Fibroblast of pulmonary artery (primary cell): Measurements from ENCODE around the gene WEE1.

Source experiments
- DNase-seq: peaks from one replicate; pipeline ENCODE4 v3.0.0-alpha.2; 2010; ENCODE audit warnings: low read depth
- H3K4me3 ChIP-seq: replicated peaks from 2 replicates; pipeline ENCODE4 v1.5.1; 2011; ENCODE audit warnings: low read depth, mild to moderate bottlenecking, control low read depth, low read length, moderate library complexity
- TF ChIP-seq, protein P1 (sequence below): IDR thresholded peaks from 2 replicates; pipeline ENCODE4 v1.5.1; 2011; ENCODE audit warnings: mild to moderate bottlenecking, control low read depth, low read length, inconsistent platforms; ENCODE audit errors: missing control alignments

The WEE1 gene

DNA sequence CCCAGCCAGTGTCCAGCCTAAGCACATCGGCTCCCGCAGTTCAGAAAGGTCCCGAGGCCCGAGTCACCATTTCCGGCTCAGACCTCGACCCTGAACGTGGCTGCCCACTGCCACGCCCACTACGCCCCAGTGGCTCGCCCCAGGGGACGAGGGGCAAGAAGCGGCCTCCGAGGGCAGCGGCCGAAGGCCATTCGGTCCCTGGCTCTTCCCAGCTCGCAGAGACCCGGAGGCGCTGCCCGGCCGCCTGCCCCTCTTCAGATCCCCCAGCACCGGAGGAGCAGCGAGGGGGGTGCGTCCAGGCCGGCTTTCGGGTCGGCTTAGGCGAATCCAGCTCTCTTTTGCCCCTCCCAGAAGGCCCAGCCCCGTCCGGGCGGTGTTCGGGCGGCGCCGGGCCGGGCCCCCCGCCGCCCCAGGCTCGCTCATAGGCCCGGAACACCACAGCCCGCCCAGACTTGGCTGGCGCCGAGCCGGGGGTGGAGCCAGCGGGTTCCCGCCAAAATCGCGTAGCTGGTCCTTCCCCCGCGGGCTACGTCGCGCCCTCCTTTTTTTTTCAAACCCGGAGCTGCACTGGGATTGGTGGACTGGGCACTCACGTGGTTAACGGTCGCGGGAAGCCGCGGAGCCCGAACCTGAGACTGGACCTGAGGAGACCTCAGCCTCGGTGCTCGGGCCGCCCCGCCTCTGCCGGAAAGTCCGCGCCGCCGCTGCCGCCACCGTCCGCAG, at the start of gene WEE1:
Gene WEE1 (plus strand): TSS at position 619 of the 723 bp plus-strand sequence. CDS start 264 bp downstream, outside the sequence.
- H3K4me3 ChIP-seq, result peak within 1 kb of the TSS; percentile 76
- TF ChIP-seq, protein P1, sequence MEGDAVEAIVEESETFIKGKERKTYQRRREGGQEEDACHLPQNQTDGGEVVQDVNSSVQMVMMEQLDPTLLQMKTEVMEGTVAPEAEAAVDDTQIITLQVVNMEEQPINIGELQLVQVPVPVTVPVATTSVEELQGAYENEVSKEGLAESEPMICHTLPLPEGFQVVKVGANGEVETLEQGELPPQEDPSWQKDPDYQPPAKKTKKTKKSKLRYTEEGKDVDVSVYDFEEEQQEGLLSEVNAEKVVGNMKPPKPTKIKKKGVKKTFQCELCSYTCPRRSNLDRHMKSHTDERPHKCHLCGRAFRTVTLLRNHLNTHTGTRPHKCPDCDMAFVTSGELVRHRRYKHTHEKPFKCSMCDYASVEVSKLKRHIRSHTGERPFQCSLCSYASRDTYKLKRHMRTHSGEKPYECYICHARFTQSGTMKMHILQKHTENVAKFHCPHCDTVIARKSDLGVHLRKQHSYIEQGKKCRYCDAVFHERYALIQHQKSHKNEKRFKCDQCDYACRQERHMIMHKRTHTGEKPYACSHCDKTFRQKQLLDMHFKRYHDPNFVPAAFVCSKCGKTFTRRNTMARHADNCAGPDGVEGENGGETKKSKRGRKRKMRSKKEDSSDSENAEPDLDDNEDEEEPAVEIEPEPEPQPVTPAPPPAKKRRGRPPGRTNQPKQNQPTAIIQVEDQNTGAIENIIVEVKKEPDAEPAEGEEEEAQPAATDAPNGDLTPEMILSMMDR, result no peak
- DNase-seq, result peak; percentile 98

DNA sequence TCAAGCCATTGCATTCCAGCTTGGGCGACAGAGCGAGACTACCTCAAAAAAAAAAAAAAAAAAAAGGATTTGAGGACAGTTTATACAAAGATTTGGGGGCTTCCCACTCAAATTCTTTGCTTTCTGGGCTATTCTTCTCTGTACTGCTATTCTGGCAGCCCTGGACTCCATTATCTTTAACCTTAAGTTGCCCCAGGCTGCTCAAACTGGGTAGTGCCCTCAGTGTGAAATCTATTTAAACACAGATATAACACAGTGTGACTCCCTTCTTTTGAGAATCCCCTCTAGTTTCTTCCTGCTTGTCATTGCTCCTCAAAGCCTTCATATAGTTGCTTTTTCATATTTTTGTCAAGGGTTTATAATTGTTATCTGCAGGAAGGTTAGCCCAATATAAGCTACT, 49.5 kb upstream of the WEE1 start:
- TF ChIP-seq, protein P1, result no peak
- no peak overlapping the region for H3K4me3 ChIP-seq
- no peak for DNase-seq

DNA sequence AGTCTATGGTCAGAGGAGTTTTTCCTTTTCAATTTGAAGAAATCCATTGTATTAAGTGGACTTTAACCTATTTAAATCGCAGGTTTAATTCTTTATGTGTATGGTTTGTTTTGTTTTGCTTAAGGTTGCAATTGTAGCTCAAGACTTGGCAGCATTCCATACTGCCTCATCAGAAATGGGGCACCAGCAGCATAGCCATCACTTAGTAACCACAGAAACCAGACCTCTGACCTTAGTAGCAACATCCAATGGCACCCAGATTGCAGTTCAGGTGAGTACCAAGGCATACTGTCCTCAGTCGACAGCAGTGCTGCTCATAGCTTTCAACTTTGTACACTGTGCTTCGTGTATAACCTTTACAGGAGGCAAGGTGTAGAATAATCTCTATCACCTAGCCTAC, 48.4 kb upstream of the WEE1 start:
- TF ChIP-seq, protein P1, result no peak
- H3K4me3 ChIP-seq, result no peak overlapping the region
- peak; percentile 22 for DNase-seq

DNA sequence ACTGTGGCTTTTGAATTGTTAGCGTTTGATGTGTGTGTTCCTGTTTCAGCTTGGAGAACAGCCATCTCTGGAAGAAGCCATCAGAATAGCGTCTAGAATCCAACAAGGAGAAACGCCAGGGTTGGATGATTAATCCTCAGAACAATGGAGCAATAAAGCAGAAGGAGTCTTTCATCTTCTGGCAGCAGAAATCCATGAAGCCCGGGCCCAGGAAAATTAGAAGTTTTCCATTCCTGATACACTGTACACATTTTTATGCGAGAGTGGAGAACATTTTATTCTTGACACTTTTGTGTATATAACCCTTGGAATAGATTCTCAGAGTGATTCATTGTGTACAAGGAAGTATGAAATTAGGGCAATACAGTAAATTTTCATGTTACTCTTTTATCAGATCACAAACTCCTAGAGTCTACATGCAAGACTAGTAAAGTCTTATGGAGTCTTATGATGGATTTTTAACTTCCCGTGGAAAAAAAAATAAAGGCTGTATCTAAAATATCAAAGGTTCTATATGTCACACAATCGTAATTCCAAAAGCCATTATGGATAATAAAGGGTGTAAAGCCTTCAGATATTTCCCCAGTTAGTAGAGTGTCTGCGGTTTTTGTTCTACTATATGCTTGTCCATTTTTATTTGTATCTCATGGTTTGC, 45.9 kb upstream of the WEE1 start:
- peak; percentile 96 for DNase-seq
- H3K4me3 ChIP-seq, result no peak overlapping the region
- TF ChIP-seq, protein P1, result no peak

DNA sequence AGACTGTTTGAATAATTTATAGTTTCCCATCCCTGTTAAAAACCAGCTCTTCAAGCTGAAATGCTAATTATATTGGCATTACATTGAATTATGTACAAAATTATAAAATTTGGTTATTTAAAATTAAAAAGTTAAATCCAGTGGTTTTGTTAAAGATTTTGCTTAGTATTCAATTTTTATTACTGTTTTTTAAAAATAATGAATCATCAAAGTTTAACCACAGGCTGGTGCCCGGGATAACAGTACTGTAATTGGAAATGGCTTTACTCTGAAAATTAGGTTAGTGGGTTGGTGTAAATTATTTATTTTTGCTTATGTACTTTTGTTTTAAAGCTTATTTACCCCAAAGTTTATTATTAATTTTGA, 45.4 kb upstream of the WEE1 start:
- TF ChIP-seq, protein P1, result no peak
- no peak overlapping the region for H3K4me3 ChIP-seq
- no peak for DNase-seq

DNA sequence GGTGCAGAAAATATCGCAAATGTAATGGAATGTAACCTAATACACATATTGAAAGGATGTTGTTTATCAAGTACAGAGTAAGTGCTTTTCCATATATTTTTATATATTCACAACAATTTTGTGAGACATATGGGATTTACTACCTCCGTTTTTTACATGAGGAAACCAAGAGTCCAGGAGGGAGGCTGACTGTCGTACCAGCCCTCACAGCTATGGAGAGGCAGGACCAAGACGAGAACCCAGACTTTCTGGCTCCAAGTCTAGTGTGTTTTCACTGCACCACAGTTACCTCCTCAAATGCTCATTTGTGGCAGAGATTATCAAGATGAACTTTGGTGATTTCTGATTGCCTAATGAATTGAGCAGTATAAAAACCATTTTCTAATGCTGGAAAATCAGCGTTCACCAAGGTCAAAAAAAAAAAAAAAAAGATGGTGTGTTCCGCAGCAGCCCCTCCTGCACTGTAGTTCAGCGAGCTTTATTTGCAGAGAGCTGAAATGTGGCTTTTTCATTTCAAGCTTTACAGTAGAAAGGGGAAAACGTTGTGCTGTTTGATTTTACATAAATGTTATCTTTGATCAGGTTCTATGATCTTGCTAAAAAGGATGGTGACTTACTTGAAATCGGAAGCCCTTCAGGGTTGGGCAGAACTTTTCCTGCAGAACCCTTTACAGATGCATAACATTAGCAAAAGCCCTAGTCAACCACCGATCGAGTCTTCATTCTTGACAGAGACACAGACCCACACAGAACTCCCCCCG, 44.7 kb upstream of the WEE1 start:
- no peak overlapping the region for H3K4me3 ChIP-seq
- no peak for DNase-seq
- TF ChIP-seq, protein P1, result no peak
